22Rv1 (cell line): ENCODE measurements around the gene TMEM151B.

Source experiments
- ZFX ChIP-seq: fragments of 450-650 bp; IDR thresholded peaks from 2 replicates; pipeline ENCODE4 v1.6.1; 2017; ENCODE audit warnings: antibody characterized with exemption, borderline replicate concordance
- TF ChIP-seq, protein P1 (sequence below): fragments of 450-650 bp; IDR thresholded peaks from 2 replicates; pipeline ENCODE4 v1.5.1; 2017; ENCODE audit warnings: mild to moderate bottlenecking

GRCh38 chr6:44255871-44256774 lies 14.1 kb upstream of the TMEM151B start:
- TF ChIP-seq, protein P1, sequence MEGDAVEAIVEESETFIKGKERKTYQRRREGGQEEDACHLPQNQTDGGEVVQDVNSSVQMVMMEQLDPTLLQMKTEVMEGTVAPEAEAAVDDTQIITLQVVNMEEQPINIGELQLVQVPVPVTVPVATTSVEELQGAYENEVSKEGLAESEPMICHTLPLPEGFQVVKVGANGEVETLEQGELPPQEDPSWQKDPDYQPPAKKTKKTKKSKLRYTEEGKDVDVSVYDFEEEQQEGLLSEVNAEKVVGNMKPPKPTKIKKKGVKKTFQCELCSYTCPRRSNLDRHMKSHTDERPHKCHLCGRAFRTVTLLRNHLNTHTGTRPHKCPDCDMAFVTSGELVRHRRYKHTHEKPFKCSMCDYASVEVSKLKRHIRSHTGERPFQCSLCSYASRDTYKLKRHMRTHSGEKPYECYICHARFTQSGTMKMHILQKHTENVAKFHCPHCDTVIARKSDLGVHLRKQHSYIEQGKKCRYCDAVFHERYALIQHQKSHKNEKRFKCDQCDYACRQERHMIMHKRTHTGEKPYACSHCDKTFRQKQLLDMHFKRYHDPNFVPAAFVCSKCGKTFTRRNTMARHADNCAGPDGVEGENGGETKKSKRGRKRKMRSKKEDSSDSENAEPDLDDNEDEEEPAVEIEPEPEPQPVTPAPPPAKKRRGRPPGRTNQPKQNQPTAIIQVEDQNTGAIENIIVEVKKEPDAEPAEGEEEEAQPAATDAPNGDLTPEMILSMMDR: no peak
- no peak for TF ChIP-seq ZFX
